ENCODE results near the gene COL23A1. TPM values are rescaled to one million over a fixed set of nuclear protein-coding genes. Genes with fewer than 3 reads are reported as not detected.
"Not testable (repeated sequence)": the region's sequence is repeated elsewhere in the genome, so short reads cannot be mapped to it uniquely, and the experiment has no call there.

The COL23A1 gene
- total RNA-seq, 2 donors from 2014 or later = 1.5 to 2.5 TPM

- Histone ChIP-seq H3K9me3 (no peaks in the 10 kb centered on the region), H3K27me3 (replicated peaks; ENCODE audit: insufficient read depth) (no peaks in the 10 kb centered on the region), H3K4me3 (no peak overlapping the region), H3K36me3 (no peaks in the 10 kb centered on the region), H3K4me1 (ENCODE audit: control insufficient read depth in 1 of 2, low read depth in 2 of 2) (no peaks in the 10 kb centered on the region), H3K27ac (no peak overlapping the region)
- TF ChIP-seq CTCF (IDR thresholded peaks at IDR 0.05) = no peak
- no peak for DNase-seq (ENCODE audit: low spot score)
- ATAC-seq (ENCODE audit: insufficient number of reproducible peaks, low FRiP score, low read depth) = no peak
Observed at GRCh38 chr5:178261666-178262600, 328.3 kb downstream of the COL23A1 start.

GRCh38 chr5:178259623-178260536 lies 330.3 kb downstream of the COL23A1 start:
- ATAC-seq (ENCODE audit: insufficient number of reproducible peaks, low FRiP score, low read depth) (no peak), DNase-seq (ENCODE audit: low spot score) (no peak)
- Histone ChIP-seq H3K27me3 (replicated peaks; ENCODE audit: insufficient read depth) (no peaks in the 10 kb centered on the region), H3K4me3 (no peak overlapping the region), H3K27ac (no peak overlapping the region), H3K36me3 (no peaks in the 10 kb centered on the region), H3K4me1 (ENCODE audit: control insufficient read depth in 1 of 2, low read depth in 2 of 2) (no peaks in the 10 kb centered on the region), H3K9me3 (no peaks in the 10 kb centered on the region)
- TF ChIP-seq CTCF (IDR thresholded peaks at IDR 0.05) = no peak

- DNase-seq (ENCODE audit: low spot score) = no peak
- H3K27ac ChIP-seq = no peak overlapping the region
- no peaks in the 10 kb centered on the region for H3K9me3 ChIP-seq
- H3K36me3 ChIP-seq = no peaks in the 10 kb centered on the region
- H3K27me3 ChIP-seq (replicated peaks; ENCODE audit: insufficient read depth) = no peaks in the 10 kb centered on the region
- TF ChIP-seq CTCF (IDR thresholded peaks at IDR 0.05) = no peak
- H3K4me1 ChIP-seq (ENCODE audit: control insufficient read depth in 1 of 2, low read depth in 2 of 2) = no peaks in the 10 kb centered on the region
- no peak for ATAC-seq (ENCODE audit: insufficient number of reproducible peaks, low FRiP score, low read depth)
- H3K4me3 ChIP-seq = no peak overlapping the region
Observed at GRCh38 chr5:178257650-178258049, 332.5 kb downstream of the COL23A1 start.

GRCh38 chr5:178256746-178257145 lies 333.4 kb downstream of the COL23A1 start:
- TF ChIP-seq CTCF (IDR thresholded peaks at IDR 0.05) = no peak
- Histone ChIP-seq H3K27ac (no peak overlapping the region), H3K27me3 (replicated peaks; ENCODE audit: insufficient read depth) (no peaks in the 10 kb centered on the region), H3K9me3 (no peaks in the 10 kb centered on the region), H3K36me3 (no peaks in the 10 kb centered on the region), H3K4me3 (no peak overlapping the region), H3K4me1 (ENCODE audit: control insufficient read depth in 1 of 2, low read depth in 2 of 2) (no peaks in the 10 kb centered on the region)
- DNase-seq (ENCODE audit: low spot score) (no peak), ATAC-seq (ENCODE audit: insufficient number of reproducible peaks, low FRiP score, low read depth) (no peak)

GRCh38 chr5:178253632-178254031 lies 336.6 kb downstream of the COL23A1 start:
- H3K9me3 ChIP-seq; H3K4me1 ChIP-seq (ENCODE audit: control insufficient read depth in 1 of 2, low read depth in 2 of 2); H3K4me3 ChIP-seq; H3K36me3 ChIP-seq; H3K27me3 ChIP-seq (replicated peaks; ENCODE audit: insufficient read depth); H3K27ac ChIP-seq; DNase-seq (ENCODE audit: low spot score); ATAC-seq (ENCODE audit: insufficient number of reproducible peaks, low FRiP score, low read depth): not testable (repeated sequence)

All from thoracic aorta (tissue), 2 donors.